Measurements from ENCODE around the gene CST11. TPM values are rescaled to one million over a fixed set of nuclear protein-coding genes. Genes with fewer than 3 reads are reported as not detected.
A peak's percentile ranks its signal among the peaks of the same experiment; 100 is the strongest.

The CST11 gene
- total and polyA plus RNA-seq, 11 donors: not detected

GRCh38 chr20:23449421-23449820, 3.3 kb downstream of the CST11 start:
- ATAC-seq (no peak), DNase-seq (no peak)
- TF ChIP-seq POLR2A (IDR thresholded peaks at IDR 0.05): no peak
- WGBS, 4 donors: 29 to 58% (median 40%) methylated on average over 3 of the region's 3 CpGs
- Histone ChIP-seq H3K4me1 (no peaks in the 10 kb centered on the region), H3K4me3 (no peak overlapping the region), H3K9me3 (no peaks in the 10 kb centered on the region), H3K36me3 (no peaks in the 10 kb centered on the region), H3K27ac (no peak overlapping the region), H3K27me3 (peaks cover 0 to 18% (median 0%) of the 10 kb centered on the region in 9 donors)
- intact Hi-C loops (cut with DNase I): loop anchor here in 5 of 10 donors (5.0 to 10.0 kb wide), 5 partner anchors 105 to 1115 kb away; no protein-coding TSS in a partner anchor

- no peaks in the 10 kb centered on the region for H3K9me3 ChIP-seq
- H3K27ac ChIP-seq: no peak overlapping the region
- no peak for TF ChIP-seq CTCF (IDR thresholded peaks at IDR 0.05)
- no peak for TF ChIP-seq POLR2A (IDR thresholded peaks at IDR 0.05)
- intact Hi-C loops (cut with DNase I): loop anchor here in 5 of 10 donors (5.0 to 10.0 kb wide), 5 partner anchors 103 to 1113 kb away; no protein-coding TSS in a partner anchor
- DNase-seq (no peak), ATAC-seq (no peak)
- WGBS, 4 donors: 89 to 94% (median 92%) methylated on average over 5 of the region's 5 CpGs
- H3K4me1 ChIP-seq: no peaks in the 10 kb centered on the region
- peaks cover 0 to 5% (median 0%) of the 10 kb centered on the region in 9 donors for H3K27me3 ChIP-seq
- no peak overlapping the region for H3K4me3 ChIP-seq
- no peaks in the 10 kb centered on the region for H3K36me3 ChIP-seq
Observed at GRCh38 chr20:23448167-23448566, 4.5 kb downstream of the CST11 start.

GRCh38 chr20:23446505-23446904, 6.2 kb downstream of the CST11 start:
- H3K27ac ChIP-seq: no peak overlapping the region
- intact Hi-C loops (cut with DNase I): loop anchor here in 5 of 10 donors (5.0 to 10.0 kb wide), 5 partner anchors 102 to 1112 kb away; no protein-coding TSS in a partner anchor
- TF ChIP-seq CTCF (IDR thresholded peaks at IDR 0.05): peak; percentile 32 to 64 (median 50)
- TF ChIP-seq POLR2A (IDR thresholded peaks at IDR 0.05): no peak
- H3K27me3 ChIP-seq: no peaks in the 10 kb centered on the region
- peak in 4 of 5 donors; percentile 41 to 70 (median 48) for DNase-seq
- 59 to 75% (median 71%) methylated on average over 8 of the region's 8 CpGs for WGBS, 4 donors
- H3K4me1 ChIP-seq: no peaks in the 10 kb centered on the region
- no peak overlapping the region for H3K4me3 ChIP-seq
- H3K9me3 ChIP-seq: no peaks in the 10 kb centered on the region
- H3K36me3 ChIP-seq: no peaks in the 10 kb centered on the region
- peak; percentile 55 to 75 (median 72) for ATAC-seq

GRCh38 chr20:23445596-23446217, 7.0 kb downstream of the CST11 start:
- Histone ChIP-seq H3K9me3 (no peaks in the 10 kb centered on the region), H3K4me3 (no peak overlapping the region), H3K4me1 (no peaks in the 10 kb centered on the region), H3K27ac (no peak overlapping the region), H3K36me3 (no peaks in the 10 kb centered on the region), H3K27me3 (no peaks in the 10 kb centered on the region)
- intact Hi-C loops (cut with DNase I): loop anchor here in 5 of 10 donors (5.0 to 10.0 kb wide), 5 partner anchors 101 to 1111 kb away; no protein-coding TSS in a partner anchor
- no peak for ATAC-seq
- DNase-seq: no peak
- 89 to 95% (median 92%) methylated on average over 7 of the region's 7 CpGs for WGBS, 4 donors
- TF ChIP-seq CTCF (IDR thresholded peaks at IDR 0.05) (no peak), POLR2A (IDR thresholded peaks at IDR 0.05) (no peak)
